C4-2B (cell line): ENCODE results near the gene LEFTY1.

Experiments
- CTCF ChIP-seq: fragments of 450-650 bp; conservative IDR thresholded peaks from 2 replicates; pipeline ENCODE4 v1.5.1; 2017; ENCODE audit warnings: mild to moderate bottlenecking
- ZFX ChIP-seq: fragments of 450-650 bp; IDR thresholded peaks from 2 replicates; pipeline ENCODE4 v1.6.1; 2017

DNA sequence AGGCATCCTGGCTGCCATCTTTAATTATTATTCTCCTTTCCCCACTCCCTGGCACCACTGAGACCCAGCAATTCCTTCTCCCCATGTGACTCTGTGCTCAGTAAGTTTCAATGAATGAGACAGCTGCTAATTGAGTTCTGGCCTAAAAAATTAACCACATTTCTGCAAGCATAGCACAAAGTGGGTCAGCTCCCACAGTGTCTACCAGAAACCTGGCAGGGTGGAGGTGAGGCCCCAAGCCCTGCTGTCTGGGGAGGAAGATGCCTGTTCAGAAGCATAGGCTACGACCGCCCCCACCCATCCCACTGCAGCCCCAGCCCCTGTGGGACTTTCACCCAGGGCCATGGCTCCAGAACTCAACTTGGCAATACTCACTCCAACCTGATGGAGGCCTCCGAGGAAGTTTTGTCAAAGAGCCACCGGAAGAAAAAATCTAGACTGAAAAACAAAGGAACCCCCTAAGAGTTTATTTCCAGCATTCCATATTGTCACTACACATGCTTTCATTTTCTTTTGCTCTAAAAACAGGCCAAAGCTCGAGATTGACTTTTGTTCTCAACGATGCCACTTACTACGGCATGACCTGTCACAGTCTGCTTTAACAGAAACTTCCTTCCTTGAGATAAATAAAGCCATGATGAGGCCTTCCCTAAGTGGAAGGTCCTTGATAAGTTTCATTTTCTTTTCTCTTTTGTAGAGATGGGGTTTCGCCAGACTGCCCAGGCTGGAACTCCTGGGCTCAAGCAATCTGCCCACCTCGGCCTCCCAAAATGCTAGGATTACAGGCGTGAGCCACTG is 33.2 kb downstream of the LEFTY1 start:
- TF ChIP-seq CTCF (no peak), ZFX (no peak)
